ENCODE measurements around the gene CTNNA3.
"Not testable (repeated sequence)": the region's sequence is repeated elsewhere in the genome, so short reads cannot be mapped to it uniquely, and the experiment has no call there.

CTNNA3 gene

GRCh38 chr10:67492317-67493019, 203.5 kb downstream of the CTNNA3 start:
- DNase-seq: no peak

- DNase-seq: no peak
These were observed 207.9 kb downstream of the CTNNA3 start for GRCh38 chr10:67487906-67488619.

- DNase-seq: no peak
These were observed 208.8 kb downstream of the CTNNA3 start for GRCh38 chr10:67487199-67487598.

GRCh38 chr10:67477868-67478267, 218.1 kb downstream of the CTNNA3 start:
- no peak for DNase-seq

GRCh38 chr10:67476201-67476600, 219.8 kb downstream of the CTNNA3 start:
- no peak for DNase-seq

- no peak for DNase-seq
These were observed 222.0 kb downstream of the CTNNA3 start for GRCh38 chr10:67473850-67474633.

- DNase-seq: no peak
These were observed 225.0 kb downstream of the CTNNA3 start for GRCh38 chr10:67471022-67471421.

- no peak for DNase-seq
These were observed 231.7 kb downstream of the CTNNA3 start for GRCh38 chr10:67464278-67464677.

GRCh38 chr10:67452892-67453291, 243.1 kb downstream of the CTNNA3 start:
- no peak for DNase-seq

GRCh38 chr10:67438605-67439304, 257.2 kb downstream of the CTNNA3 start:
- no peak for DNase-seq

- no peak for DNase-seq
These were observed 262.7 kb downstream of the CTNNA3 start for GRCh38 chr10:67433276-67433675.

- no peak for DNase-seq
These were observed 293.4 kb downstream of the CTNNA3 start for GRCh38 chr10:67402620-67403019.

- no peak for DNase-seq
These were observed 294.3 kb downstream of the CTNNA3 start for GRCh38 chr10:67401711-67402110.

- not testable (repeated sequence) for DNase-seq
These were observed 309.0 kb downstream of the CTNNA3 start for GRCh38 chr10:67386841-67387533.

- DNase-seq: no peak
These were observed 309.7 kb downstream of the CTNNA3 start for GRCh38 chr10:67386260-67386659.

GRCh38 chr10:67385566-67385965, 310.4 kb downstream of the CTNNA3 start:
- no peak for DNase-seq

GRCh38 chr10:67385089-67385488, 310.9 kb downstream of the CTNNA3 start:
- no peak for DNase-seq

- DNase-seq: no peak
These were observed 364.7 kb downstream of the CTNNA3 start for GRCh38 chr10:67331121-67331910.

- DNase-seq: no peak
These were observed 368.1 kb downstream of the CTNNA3 start for GRCh38 chr10:67327626-67328535.

- DNase-seq: no peak
These were observed 376.0 kb downstream of the CTNNA3 start for GRCh38 chr10:67319976-67320375.
